C4-2B (cell line): ENCODE data around the gene TMEM269.

Source experiments
- CTCF ChIP-seq: fragments of 450-650 bp; conservative IDR thresholded peaks from 2 replicates; pipeline ENCODE4 v1.5.1; 2017; ENCODE audit warnings: mild to moderate bottlenecking
- ZFX ChIP-seq: fragments of 450-650 bp; IDR thresholded peaks from 2 replicates; pipeline ENCODE4 v1.6.1; 2017

- TF ChIP-seq CTCF (no peak), ZFX (no peak)
These were observed 46.0 kb upstream of the TMEM269 start for GRCh38 chr1:42738678-42739226.
